BE2C (cell line): ENCODE data around the gene PAFAH2.

Experiments
- DNase-seq: peaks from one replicate; pipeline ENCODE4 v3.0.0-alpha.2; 2020
- H3K27me3 ChIP-seq: fragments of 250-450 bp; sonication (Bioruptor Pico); 2 replicates; pipeline ENCODE4 v1.5.1; 2020; ENCODE audit warnings: mild to moderate bottlenecking
- H3K36me3 ChIP-seq: fragments of 250-450 bp; sonication (Bioruptor Pico); 2 replicates; pipeline ENCODE4 v1.5.1; 2020; ENCODE audit warnings: mild to moderate bottlenecking
- H3K4me1 ChIP-seq: fragments of 250-450 bp; sonication (Bioruptor Pico); 2 replicates; pipeline ENCODE4 v1.5.1; 2020
- H3K4me3 ChIP-seq: 2 replicates; pipeline ENCODE4 v1.5.1; 2011; ENCODE audit warnings: low read depth, low read length
- H3K9me3 ChIP-seq: fragments of 250-450 bp; sonication (Bioruptor Pico); 2 replicates; pipeline ENCODE4 v1.5.1; 2020
- TF ChIP-seq, protein P1 (sequence below): IDR thresholded peaks from 2 replicates; pipeline ENCODE4 v1.5.1; 2012; ENCODE audit warnings: mild to moderate bottlenecking, low read depth, low read length

Gene PAFAH2

DNA sequence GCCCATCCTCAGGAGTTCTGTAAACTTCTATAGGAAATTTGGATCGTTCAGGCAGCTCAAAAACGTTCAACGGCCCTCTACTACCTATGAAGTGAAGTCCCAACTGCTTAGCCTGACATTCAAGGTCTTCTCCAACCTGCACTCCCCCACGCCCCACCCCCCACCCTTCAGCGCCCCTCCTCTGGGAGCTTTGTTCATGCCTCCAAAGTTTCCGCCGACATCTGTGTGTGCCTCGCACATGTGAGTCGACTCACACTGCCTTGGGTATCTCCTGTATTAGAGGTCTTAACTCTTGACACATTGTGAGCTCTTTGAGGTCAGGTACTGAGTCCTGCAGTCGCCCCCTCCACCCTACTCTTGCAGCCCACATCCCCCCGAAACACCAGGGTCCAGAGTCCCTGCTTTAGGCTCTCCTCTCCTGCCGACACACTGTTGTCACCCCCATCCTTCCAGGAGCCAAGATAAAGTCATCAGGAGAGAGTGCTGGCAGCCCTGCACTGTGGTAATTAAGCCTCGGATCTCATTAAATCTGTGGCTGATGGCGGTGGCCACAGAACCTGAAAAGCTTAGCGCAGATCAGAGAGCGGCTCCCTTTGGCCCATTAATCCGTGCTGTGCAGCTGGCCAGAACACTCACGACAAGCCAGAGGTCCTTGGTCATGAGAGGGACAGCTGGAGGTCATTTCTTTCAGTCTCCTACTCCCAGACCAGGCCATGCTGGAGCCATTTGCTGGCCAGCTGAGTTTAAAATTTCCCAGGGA lies 1.4 kb upstream of the PAFAH2 start:
- DNase-seq, result no peak
- Histone ChIP-seq H3K4me3 (no peak overlapping the region), H3K36me3 (no peaks in the 10 kb centered on the region), H3K27me3 (no peaks in the 10 kb centered on the region), H3K9me3 (no peaks in the 10 kb centered on the region), H3K4me1 (peaks cover 7% of the 10 kb centered on the region)
- TF ChIP-seq, protein P1, sequence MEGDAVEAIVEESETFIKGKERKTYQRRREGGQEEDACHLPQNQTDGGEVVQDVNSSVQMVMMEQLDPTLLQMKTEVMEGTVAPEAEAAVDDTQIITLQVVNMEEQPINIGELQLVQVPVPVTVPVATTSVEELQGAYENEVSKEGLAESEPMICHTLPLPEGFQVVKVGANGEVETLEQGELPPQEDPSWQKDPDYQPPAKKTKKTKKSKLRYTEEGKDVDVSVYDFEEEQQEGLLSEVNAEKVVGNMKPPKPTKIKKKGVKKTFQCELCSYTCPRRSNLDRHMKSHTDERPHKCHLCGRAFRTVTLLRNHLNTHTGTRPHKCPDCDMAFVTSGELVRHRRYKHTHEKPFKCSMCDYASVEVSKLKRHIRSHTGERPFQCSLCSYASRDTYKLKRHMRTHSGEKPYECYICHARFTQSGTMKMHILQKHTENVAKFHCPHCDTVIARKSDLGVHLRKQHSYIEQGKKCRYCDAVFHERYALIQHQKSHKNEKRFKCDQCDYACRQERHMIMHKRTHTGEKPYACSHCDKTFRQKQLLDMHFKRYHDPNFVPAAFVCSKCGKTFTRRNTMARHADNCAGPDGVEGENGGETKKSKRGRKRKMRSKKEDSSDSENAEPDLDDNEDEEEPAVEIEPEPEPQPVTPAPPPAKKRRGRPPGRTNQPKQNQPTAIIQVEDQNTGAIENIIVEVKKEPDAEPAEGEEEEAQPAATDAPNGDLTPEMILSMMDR, result no peak

DNA sequence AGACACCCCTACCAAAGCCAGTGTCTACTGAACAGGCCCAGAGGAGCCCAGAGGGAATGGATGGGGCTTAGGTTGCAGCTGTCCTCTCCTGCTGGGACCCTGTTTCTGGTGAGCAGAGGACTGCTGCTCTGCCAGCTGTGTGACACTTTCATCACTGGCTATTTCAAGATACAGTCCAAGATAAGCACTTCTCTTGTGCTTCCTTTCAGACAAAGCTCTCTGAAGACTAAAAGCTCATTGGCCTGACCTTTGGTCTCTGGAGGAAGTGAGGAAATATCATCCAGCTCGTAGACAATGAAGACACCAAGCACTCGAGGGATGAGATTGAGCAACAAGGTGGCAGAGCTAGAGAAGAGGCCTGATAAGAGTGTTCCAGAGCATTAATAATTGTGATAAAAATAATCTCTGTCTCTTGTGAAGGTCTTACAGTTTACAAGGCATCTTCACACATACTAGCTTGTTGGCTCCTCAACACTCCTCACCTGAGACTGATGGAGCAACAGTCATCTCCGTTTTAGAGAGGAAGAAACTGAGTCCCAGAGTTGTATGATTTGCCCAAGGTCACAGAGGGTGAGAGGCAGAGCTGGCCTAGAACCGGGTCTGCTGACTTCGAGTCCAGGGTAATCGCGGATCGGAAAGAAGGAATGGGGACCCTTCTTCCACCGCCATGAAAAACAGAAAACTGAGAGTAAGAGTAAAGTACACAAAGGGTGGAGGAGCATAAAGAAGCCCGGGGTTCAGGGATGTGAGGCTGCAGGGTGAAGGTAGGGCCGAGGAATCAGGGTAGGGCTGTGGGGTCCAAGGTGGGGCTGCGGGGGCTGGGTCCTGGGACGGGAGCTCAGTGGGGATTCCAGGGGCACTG lies 666 bp downstream of the PAFAH2 start:
- H3K4me1 ChIP-seq, result peaks cover 11% of the 10 kb centered on the region
- H3K27me3 ChIP-seq, result no peaks in the 10 kb centered on the region
- no peaks in the 10 kb centered on the region for H3K36me3 ChIP-seq
- DNase-seq, result peak; percentile 53
- no peaks in the 10 kb centered on the region for H3K9me3 ChIP-seq
- TF ChIP-seq, protein P1, result no peak
- H3K4me3 ChIP-seq, result peak overlapping the region; percentile 70

DNA sequence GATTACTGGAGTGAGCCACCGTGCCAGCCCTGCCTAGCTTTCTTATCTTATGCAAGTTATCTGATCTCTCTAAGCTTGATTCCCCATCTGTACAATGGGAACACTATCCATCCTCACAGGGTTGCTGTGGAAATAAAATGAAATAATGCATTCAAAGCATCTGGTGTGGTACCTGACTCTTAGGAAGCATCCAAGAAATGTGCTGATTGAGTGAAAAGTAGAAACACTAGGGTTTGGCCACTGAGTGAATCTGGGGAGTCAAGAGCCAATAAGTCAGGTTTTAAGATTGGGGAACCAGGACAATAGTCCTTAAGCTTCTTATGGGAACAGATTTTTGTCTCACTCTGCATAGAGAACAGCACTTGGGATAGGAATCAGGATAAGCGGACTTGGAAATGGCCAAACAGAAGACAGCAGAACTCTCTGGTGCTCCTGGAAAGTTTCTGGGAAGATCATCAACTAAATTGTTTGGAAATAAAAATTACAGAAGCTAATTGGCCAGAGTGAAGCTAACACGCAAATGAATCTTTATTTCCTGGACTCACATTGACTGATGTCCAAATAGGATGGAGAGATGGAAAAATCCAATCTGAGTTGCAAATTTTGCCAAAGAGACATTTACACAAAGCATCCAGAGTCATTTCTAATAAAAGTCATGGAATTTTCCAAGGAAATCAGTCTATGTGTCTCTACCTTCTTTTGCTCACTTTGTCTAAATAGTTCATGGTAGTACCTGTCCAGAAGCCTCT lies 3.3 kb downstream of the PAFAH2 start:
- TF ChIP-seq, protein P1, result no peak
- Histone ChIP-seq H3K4me1 (peaks cover 11% of the 10 kb centered on the region), H3K4me3 (no peak overlapping the region), H3K9me3 (no peaks in the 10 kb centered on the region), H3K27me3 (no peaks in the 10 kb centered on the region), H3K36me3 (no peaks in the 10 kb centered on the region)
- no peak for DNase-seq

DNA sequence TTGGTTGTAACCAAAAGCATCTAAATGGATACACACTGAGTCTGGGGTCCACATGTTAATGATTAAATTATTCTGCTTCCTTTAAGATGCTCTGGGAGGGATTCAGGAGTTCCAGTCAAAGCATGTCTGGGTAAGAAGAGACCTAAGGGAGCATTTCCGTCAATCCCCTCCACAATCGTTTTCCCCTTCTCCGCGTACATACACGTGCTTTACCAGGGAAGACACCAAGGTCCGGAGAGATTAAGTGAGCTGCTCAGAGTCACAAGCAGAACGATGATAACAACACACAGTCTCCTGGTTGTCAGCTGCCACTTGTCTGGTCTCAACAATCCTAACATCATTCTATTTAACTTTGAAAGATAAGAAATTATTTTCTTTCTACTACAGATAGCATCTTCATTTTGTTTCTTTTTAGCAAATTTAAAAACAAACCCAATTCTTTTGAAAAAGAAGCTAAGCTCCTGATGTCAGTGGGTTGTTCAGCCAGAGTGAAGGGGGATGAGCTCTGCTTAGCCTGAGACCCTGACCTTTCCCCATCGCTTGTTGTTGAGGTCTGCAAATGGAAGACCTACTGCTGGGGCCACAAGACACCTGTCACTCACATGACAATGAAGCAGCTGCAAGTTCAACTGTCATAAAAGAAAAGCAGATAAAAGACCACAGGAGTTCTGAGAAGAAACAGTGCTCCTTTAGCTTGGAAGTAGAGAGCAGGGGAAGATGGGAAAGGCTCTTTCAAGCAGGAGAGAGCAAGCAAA lies 4.5 kb downstream of the PAFAH2 start:
- Histone ChIP-seq H3K9me3 (no peaks in the 10 kb centered on the region), H3K4me3 (no peak overlapping the region), H3K36me3 (no peaks in the 10 kb centered on the region), H3K4me1 (peaks cover 7% of the 10 kb centered on the region), H3K27me3 (no peaks in the 10 kb centered on the region)
- peak; percentile 16 for DNase-seq
- TF ChIP-seq, protein P1, result no peak

DNA sequence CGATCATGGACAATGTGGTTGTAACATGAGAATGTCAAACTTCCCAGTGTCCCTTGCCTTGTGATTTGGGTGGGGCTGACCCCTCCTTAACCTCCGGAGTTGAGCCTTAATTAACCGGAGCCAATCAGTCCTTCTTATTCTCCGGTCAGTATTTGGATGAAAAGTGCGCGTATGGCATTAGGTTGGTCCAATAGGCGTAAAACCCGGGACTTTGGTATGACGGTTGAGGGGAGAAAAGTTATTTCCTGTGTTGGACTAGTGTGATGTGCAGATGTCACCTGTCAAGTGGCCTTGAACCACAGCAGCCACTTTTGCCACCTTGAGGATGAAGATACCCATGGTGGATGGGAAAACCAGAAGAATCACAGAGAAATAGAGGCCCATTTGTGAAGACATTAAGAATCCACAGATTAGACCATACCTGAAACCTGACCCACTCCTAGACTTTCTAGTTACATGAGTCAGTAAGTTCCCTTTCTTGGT lies 5.1 kb downstream of the PAFAH2 start:
- H3K36me3 ChIP-seq, result no peaks in the 10 kb centered on the region
- H3K4me1 ChIP-seq, result peaks cover 7% of the 10 kb centered on the region; the same call in 1 of the 2 replicates
- no peak overlapping the region for H3K4me3 ChIP-seq
- no peak for DNase-seq
- TF ChIP-seq, protein P1, result no peak
- no peaks in the 10 kb centered on the region for H3K27me3 ChIP-seq
- no peaks in the 10 kb centered on the region for H3K9me3 ChIP-seq
